ENCODE measurements around the gene PDE6D. TPM values are rescaled to one million over a fixed set of nuclear protein-coding genes. Genes with fewer than 3 reads are reported as not detected.

Gene PDE6D
- total and polyA plus RNA-seq, 2 of the 13 experiments (the other 11 are each of a cell fraction or from before 2014, with no cell fraction given) = 14.1 to 23.2 TPM

DNA sequence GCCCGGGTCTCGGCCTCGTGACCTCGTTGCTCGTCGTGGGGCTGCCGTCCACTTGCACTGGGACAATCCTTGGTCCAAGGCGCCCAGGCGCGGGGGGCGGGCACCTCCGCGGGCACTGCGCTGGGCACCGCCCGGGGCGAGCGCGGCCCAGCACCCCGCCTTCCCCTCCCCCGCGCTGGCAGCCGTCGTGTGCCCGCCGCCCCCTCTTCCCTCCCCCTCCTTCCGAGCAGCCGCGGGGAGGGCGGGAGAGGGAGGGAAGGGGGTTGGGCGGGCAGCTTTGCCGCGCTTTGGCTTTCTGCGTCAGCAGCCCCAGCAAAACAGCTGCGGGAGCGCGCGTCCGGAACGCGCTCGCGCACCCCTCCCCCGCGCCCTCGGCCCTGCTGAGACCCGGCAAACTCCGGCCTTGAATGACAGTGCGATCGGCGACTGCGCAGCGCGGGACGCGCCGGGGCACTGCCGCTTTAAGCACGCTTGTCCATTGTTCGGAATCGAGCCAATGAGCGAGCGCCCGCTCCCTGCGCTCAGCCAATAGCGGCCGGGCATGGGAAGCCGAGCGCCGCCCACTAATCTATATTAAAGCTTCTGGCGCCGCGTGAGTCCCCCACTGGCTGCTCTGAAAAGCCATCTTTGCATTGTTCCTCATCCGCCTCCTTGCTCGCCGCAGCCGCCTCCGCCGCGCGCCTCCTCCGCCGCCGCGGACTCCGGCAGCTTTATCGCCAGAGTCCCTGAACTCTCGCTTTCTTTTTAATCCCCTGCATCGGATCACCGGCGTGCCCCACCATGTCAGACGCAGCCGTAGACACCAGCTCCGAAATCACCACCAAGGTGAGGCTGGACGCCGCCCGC lies 72.9 kb downstream of the PDE6D start, which contains the start of gene PTMA (continued):
- TF ChIP-seq ZNF296 (CRISPR knock-in tag; conservative IDR thresholded peaks at IDR 0.05) = no peak
- no peak for TF ChIP-seq ZNF180 (CRISPR knock-in tag; IDR thresholded peaks at IDR 0.05; ENCODE audit: borderline replicate concordance, low read depth)
- TF ChIP-seq, protein P1, sequence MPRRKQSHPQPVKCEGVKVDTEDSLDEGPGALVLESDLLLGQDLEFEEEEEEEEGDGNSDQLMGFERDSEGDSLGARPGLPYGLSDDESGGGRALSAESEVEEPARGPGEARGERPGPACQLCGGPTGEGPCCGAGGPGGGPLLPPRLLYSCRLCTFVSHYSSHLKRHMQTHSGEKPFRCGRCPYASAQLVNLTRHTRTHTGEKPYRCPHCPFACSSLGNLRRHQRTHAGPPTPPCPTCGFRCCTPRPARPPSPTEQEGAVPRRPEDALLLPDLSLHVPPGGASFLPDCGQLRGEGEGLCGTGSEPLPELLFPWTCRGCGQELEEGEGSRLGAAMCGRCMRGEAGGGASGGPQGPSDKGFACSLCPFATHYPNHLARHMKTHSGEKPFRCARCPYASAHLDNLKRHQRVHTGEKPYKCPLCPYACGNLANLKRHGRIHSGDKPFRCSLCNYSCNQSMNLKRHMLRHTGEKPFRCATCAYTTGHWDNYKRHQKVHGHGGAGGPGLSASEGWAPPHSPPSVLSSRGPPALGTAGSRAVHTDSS (CRISPR knock-in tag; conservative IDR thresholded peaks at IDR 0.05) = no peak
- TF ChIP-seq, protein P2, sequence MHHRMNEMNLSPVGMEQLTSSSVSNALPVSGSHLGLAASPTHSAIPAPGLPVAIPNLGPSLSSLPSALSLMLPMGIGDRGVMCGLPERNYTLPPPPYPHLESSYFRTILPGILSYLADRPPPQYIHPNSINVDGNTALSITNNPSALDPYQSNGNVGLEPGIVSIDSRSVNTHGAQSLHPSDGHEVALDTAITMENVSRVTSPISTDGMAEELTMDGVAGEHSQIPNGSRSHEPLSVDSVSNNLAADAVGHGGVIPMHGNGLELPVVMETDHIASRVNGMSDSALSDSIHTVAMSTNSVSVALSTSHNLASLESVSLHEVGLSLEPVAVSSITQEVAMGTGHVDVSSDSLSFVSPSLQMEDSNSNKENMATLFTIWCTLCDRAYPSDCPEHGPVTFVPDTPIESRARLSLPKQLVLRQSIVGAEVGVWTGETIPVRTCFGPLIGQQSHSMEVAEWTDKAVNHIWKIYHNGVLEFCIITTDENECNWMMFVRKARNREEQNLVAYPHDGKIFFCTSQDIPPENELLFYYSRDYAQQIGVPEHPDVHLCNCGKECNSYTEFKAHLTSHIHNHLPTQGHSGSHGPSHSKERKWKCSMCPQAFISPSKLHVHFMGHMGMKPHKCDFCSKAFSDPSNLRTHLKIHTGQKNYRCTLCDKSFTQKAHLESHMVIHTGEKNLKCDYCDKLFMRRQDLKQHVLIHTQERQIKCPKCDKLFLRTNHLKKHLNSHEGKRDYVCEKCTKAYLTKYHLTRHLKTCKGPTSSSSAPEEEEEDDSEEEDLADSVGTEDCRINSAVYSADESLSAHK (CRISPR knock-in tag; IDR thresholded peaks at IDR 0.05; ENCODE audit: borderline replicate concordance) = no peak
- no peak for TF ChIP-seq ZNF33A (CRISPR knock-in tag; IDR thresholded peaks at IDR 0.05; ENCODE audit: borderline replicate concordance)
- no peak for TF ChIP-seq SMAD1 (CRISPR knock-in tag; IDR thresholded peaks at IDR 0.05; ENCODE audit: borderline replicate concordance, low read depth)
- 0 out of 2 replicates have a peak, but pooled peaks have one; percentile 68 for TF ChIP-seq ZNF780A (CRISPR knock-in tag; IDR thresholded peaks at IDR 0.05)
- TF ChIP-seq MIXL1 (CRISPR knock-in tag; IDR thresholded peaks at IDR 0.05) = no peak
- TF ChIP-seq, protein P3, sequence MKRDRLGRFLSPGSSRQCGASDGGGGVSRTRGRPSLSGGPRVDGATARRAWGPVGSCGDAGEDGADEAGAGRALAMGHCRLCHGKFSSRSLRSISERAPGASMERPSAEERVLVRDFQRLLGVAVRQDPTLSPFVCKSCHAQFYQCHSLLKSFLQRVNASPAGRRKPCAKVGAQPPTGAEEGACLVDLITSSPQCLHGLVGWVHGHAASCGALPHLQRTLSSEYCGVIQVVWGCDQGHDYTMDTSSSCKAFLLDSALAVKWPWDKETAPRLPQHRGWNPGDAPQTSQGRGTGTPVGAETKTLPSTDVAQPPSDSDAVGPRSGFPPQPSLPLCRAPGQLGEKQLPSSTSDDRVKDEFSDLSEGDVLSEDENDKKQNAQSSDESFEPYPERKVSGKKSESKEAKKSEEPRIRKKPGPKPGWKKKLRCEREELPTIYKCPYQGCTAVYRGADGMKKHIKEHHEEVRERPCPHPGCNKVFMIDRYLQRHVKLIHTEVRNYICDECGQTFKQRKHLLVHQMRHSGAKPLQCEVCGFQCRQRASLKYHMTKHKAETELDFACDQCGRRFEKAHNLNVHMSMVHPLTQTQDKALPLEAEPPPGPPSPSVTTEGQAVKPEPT (CRISPR knock-in tag; IDR thresholded peaks at IDR 0.05; ENCODE audit: low read depth) = no peak
- peak; percentile 57; the same call in 1 of the 2 replicates for TF ChIP-seq BCL6 (CRISPR knock-in tag; IDR thresholded peaks at IDR 0.05)
- TF ChIP-seq KLF9 (CRISPR knock-in tag; IDR thresholded peaks at IDR 0.05; ENCODE audit: low read depth) = no peak
- peak; percentile 30; the same call in 1 of the 2 replicates for TF ChIP-seq ZNF317 (CRISPR knock-in tag; IDR thresholded peaks at IDR 0.05)
- no peak for TF ChIP-seq ZNF260 (CRISPR knock-in tag; IDR thresholded peaks at IDR 0.05; ENCODE audit: borderline replicate concordance, low read depth)
- no peak for TF ChIP-seq SRSF9 (IDR thresholded peaks at IDR 0.05; ENCODE audit: borderline replicate concordance, insufficient read depth, low read depth, low read length, poor library complexity, severe bottlenecking)
